CD14-positive monocyte (primary cell): ENCODE results near the gene PARVB. TPM values are rescaled to one million over a fixed set of nuclear protein-coding genes. Genes with fewer than 3 reads are reported as not detected.

Experiments
- DNase-seq, 3 donors: peaks; one replicate each; pipeline ENCODE4 v3.0.0-alpha.2; 2011 to 2022
- H2AFZ ChIP-seq: 2 replicates; pipeline ENCODE4 v1.6.0; 2012; ENCODE audit warnings: mild to moderate bottlenecking, low read depth, low read length, inconsistent platforms; ENCODE audit not compliant: insufficient read depth, poor library complexity, severe bottlenecking
- H3K27ac ChIP-seq, 2 donors: 1 replicate in 1 of 2; 2 replicates in 1 of 2; pipeline ENCODE4 v1.5.1; 2012 to 2013; ENCODE audit warnings: low read length in 2 of 2, control low read depth in 1 of 2, inconsistent platforms in 1 of 2, low read depth in 1 of 2, mild to moderate bottlenecking in 1 of 2
- H3K27me3 ChIP-seq, 2 donors: one replicate each; pipeline versions ENCODE4 v1.6.0 to v1.6.1; 2011 to 2013; ENCODE audit warnings: low read length in 2 of 2; ENCODE audit not compliant: control insufficient read depth in 2 of 2, insufficient read depth in 2 of 2
- H3K36me3 ChIP-seq, 2 donors: replicated peaks in 1 of 2; 1 replicate in 1 of 2; 2 replicates in 1 of 2; pipeline versions ENCODE4 v1.5.1 to v1.6.1; 2012 to 2013; ENCODE audit warnings: low read length in 2 of 2, control low read depth in 1 of 2, inconsistent platforms in 1 of 2, mild to moderate bottlenecking in 1 of 2; ENCODE audit not compliant: insufficient read depth in 2 of 2, control insufficient read depth in 1 of 2
- H3K4me1 ChIP-seq, 2 donors: 1 replicate in 1 of 2; 2 replicates in 1 of 2; pipeline versions ENCODE4 v1.5.1 to v1.6.1; 2012 to 2013; ENCODE audit warnings: low read length in 2 of 2, control low read depth in 1 of 2, inconsistent platforms in 1 of 2, mild to moderate bottlenecking in 1 of 2, moderate library complexity in 1 of 2; ENCODE audit not compliant: insufficient read depth in 2 of 2, control insufficient read depth in 1 of 2
- H3K4me2 ChIP-seq: replicated peaks from 2 replicates; pipeline ENCODE3; 2012; ENCODE audit warnings: low read length, moderate library complexity, mild to moderate bottlenecking; ENCODE audit not compliant: poor library complexity, severe bottlenecking; ENCODE audit errors: extremely low read depth
- H3K4me3 ChIP-seq, 3 experiments: fragments of 200-600 bp in 1 of 3; sonication (generic) in 1 of 3; replicated peaks in 1 of 3; 1 replicate in 2 of 3; 2 replicates in 1 of 3; pipeline ENCODE4 v1.5.1; 2011 to 2013; ENCODE audit warnings: low read length in 3 of 3, mild to moderate bottlenecking in 3 of 3, control low read depth in 2 of 3, low read depth in 2 of 3, inconsistent platforms in 1 of 3, moderate library complexity in 1 of 3
- H3K79me2 ChIP-seq: 2 replicates; pipeline ENCODE4 v1.6.0; 2012; ENCODE audit warnings: mild to moderate bottlenecking, control low read depth, inconsistent platforms, low read length, moderate library complexity; ENCODE audit not compliant: insufficient read depth
- H3K9ac ChIP-seq: 2 replicates; pipeline ENCODE4 v1.6.0; 2017; ENCODE audit warnings: low read length, mild to moderate bottlenecking; ENCODE audit not compliant: insufficient read depth, poor library complexity, severe bottlenecking
- H3K9me3 ChIP-seq, 2 donors: replicated peaks in 1 of 2; 1 replicate in 1 of 2; 2 replicates in 1 of 2; pipeline versions ENCODE4 v1.5.1 to v1.6.1; 2012 to 2013; ENCODE audit warnings: low read length in 2 of 2, control low read depth in 1 of 2; ENCODE audit not compliant: control insufficient read depth in 1 of 2, insufficient read depth in 1 of 2
- H4K20me1 ChIP-seq: 2 replicates; pipeline ENCODE4 v1.6.0; 2012; ENCODE audit warnings: mild to moderate bottlenecking, low read length, control low read depth, moderate library complexity; ENCODE audit not compliant: insufficient read depth
- H3K27ac Mint-ChIP-seq, 7 donors: one replicate each; pipeline ENCODE4 v1.8.0; 2020; ENCODE audit warnings: mild to moderate bottlenecking in 7 of 7, mixed read lengths in 7 of 7, moderate library complexity in 6 of 7, inconsistent platforms in 2 of 7
- H3K27me3 Mint-ChIP-seq, 3 donors: one replicate each; pipeline ENCODE4 v1.8.0; 2021 to 2022; ENCODE audit warnings: low read depth in 3 of 3, mild to moderate bottlenecking in 3 of 3, mixed read lengths in 3 of 3, moderate library complexity in 3 of 3, inconsistent platforms in 1 of 3
- H3K36me3 Mint-ChIP-seq, 2 donors: one replicate each; pipeline ENCODE4 v1.8.0; 2020; ENCODE audit warnings: mixed read lengths in 2 of 2, inconsistent platforms in 1 of 2, mild to moderate bottlenecking in 1 of 2
- H3K4me1 Mint-ChIP-seq: one replicate; pipeline ENCODE4 v1.8.0; 2020; ENCODE audit warnings: mild to moderate bottlenecking, mixed read lengths
- H3K4me3 Mint-ChIP-seq, 2 donors: one replicate each; pipeline ENCODE4 v1.8.0; 2020; ENCODE audit warnings: mild to moderate bottlenecking in 2 of 2, mixed read lengths in 2 of 2, moderate library complexity in 1 of 2
- H3K9me3 Mint-ChIP-seq, 7 donors: one replicate each; pipeline ENCODE4 v1.8.0; 2020 to 2022; ENCODE audit warnings: mixed read lengths in 7 of 7, mild to moderate bottlenecking in 6 of 7, moderate library complexity in 6 of 7, inconsistent platforms in 2 of 7
- CTCF ChIP-seq: fragments of 200-600 bp; IDR thresholded peaks from one replicate; pipeline ENCODE4 v1.8.0; 2022; ENCODE audit warnings: antibody characterized with exemption, mild to moderate bottlenecking
- WGBS: methylation state at CpG from one replicate; pipeline ENCODE4 v1.1.5; 2013; ENCODE audit warnings: missing lambda C conversion rate; ENCODE audit not compliant: insufficient coverage; 5-methylcytosine and 5-hydroxymethylcytosine counted together
- intact Hi-C, 2 donors: fragments of 100-400 bp; cut with micrococcal nuclease; formaldehyde crosslinking; loops; one replicate each; pipeline versions ENCODE4 v1.15.0 to v1.15.1; 2023
- polyA plus RNA-seq, 3 donors: library from polyadenylated mRNA; depleted of rRNA in 1 of 3; unstranded in 2 of 3; stranded (reverse) in 1 of 3; fragments of 300-500 nt in 2 of 3; fragments of >200 nt in 1 of 3; fragmentation: Illumina TruSeq in 2 of 3; gene quantifications; 1 replicate in 2 of 3; 2 replicates in 1 of 3; pipeline ENCODE4 v1.2.3, GENCODE V29; 2012 to 2021

PARVB gene
- polyA plus RNA-seq, 3 donors = 13.4 to 38.5 (median 17.9) TPM

GRCh38 chr22:44102856-44103255 is 78.8 kb downstream of the PARVB start:
- Histone ChIP-seq H3K27ac (no peak overlapping the region), H2AFZ (no peak overlapping the region), H3K9ac (no peak overlapping the region), H3K79me2 (no peaks in the 10 kb centered on the region), H4K20me1 (no peaks in the 10 kb centered on the region), H3K27me3 (no peaks in the 10 kb centered on the region), H3K4me1 (peaks cover 0 to 3% of the 10 kb centered on the region in 2 donors), H3K4me2 (no peak overlapping the region), H3K9me3 (no peaks in the 10 kb centered on the region), H3K36me3 (peaks cover 27 to 53% of the 10 kb centered on the region in 2 donors), H3K4me3 (no peak overlapping the region)
- intact Hi-C loops = no loop called here
- H3K4me3 Mint-ChIP-seq = no peak overlapping the region
- H3K4me1 Mint-ChIP-seq = peaks cover 11% of the 10 kb centered on the region
- no peak for TF ChIP-seq CTCF
- peak overlapping the region in 3 of 7 donors; percentile 38 to 61 (median 57) for H3K27ac Mint-ChIP-seq
- H3K36me3 Mint-ChIP-seq = peaks cover 43 to 63% of the 10 kb centered on the region in 2 donors
- H3K9me3 Mint-ChIP-seq = peaks cover 0 to 2% (median 0%) of the 10 kb centered on the region in 7 donors
- 97% methylated on average over 3 of the region's 3 CpGs for WGBS
- H3K27me3 Mint-ChIP-seq = peaks cover 0 to 2% (median 0%) of the 10 kb centered on the region in 3 donors
- DNase-seq = no peak

- H3K27me3 ChIP-seq = no peaks in the 10 kb centered on the region
- TF ChIP-seq CTCF = no peak
- intact Hi-C loops = no loop called here
These were observed 79.8 kb downstream of the PARVB start for GRCh38 chr22:44103735-44104480.

More at GRCh38 chr22:44103735-44104480, 79.8 kb downstream of the PARVB start:
- Histone ChIP-seq H3K4me3 (no peak overlapping the region), H2AFZ (no peak overlapping the region), H4K20me1 (no peaks in the 10 kb centered on the region), H3K27ac (no peak overlapping the region), H3K9me3 (no peaks in the 10 kb centered on the region), H3K79me2 (no peaks in the 10 kb centered on the region), H3K4me2 (no peak overlapping the region), H3K9ac (no peak overlapping the region), H3K4me1 (peaks cover 0 to under 1% of the 10 kb centered on the region in 2 donors), H3K36me3 (peaks cover 27 to 53% of the 10 kb centered on the region in 2 donors)
- Mint-ChIP-seq H3K4me1 (peaks cover 3% of the 10 kb centered on the region), H3K27me3 (peaks cover 0 to 2% (median 0%) of the 10 kb centered on the region in 3 donors), H3K36me3 (peaks cover 49 to 69% of the 10 kb centered on the region in 2 donors), H3K9me3 (peaks cover 0 to 2% (median 0%) of the 10 kb centered on the region in 7 donors), H3K27ac (peak overlapping the region in 2 of 7 donors; percentile 37 to 48), H3K4me3 (no peak overlapping the region)
- WGBS = 100% methylated on average over 11 of the region's 13 CpGs
- no peak for DNase-seq
